ENCODE results near the gene NLGN4Y.
"Not testable (repeated sequence)": the region's sequence is repeated elsewhere in the genome, so short reads cannot be mapped to it uniquely, and the experiment has no call there.

Gene NLGN4Y

DNA sequence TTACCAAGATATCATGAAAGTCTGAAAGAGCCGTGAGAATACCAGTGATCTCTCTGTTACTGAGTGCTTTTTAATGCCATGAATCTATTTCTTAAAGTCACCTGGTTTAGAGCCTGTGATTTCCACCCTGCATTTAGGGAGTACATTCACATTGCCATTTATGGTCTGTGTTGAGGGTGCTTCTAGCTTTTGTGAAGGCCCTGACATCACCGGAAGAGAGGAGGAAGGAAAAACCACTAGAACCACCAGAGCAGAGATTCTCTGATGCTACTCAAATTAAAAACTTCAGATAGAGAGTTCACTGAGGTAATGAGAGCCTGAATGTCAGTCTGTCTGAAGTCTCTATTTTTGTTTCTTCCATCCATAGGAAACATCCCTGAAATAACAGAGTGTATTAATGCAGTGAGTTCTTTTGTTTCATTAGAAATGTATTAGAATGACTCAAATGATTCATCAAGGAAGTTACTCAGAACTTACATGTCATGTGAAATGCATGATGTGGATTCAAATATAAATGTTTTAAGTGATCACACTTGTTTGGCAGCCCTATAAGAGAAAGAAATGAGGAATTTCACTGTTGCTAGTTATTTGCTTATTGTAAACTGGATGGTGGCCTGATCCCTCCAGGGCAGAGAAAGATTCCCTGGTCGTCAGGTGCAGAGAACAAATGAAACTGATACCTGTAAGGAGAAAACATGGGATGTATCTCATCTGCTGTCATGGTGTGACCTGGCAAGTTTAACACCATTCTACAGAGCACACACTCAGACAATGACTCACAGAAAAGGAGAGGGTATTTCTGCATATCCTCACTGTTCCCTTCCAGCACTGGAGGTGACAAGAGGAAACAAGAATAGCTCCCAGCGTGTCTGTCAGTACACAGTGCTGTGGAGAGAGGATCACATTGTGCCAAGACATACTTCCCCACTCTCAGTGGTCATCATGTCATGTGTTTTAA, 310.1 kb downstream of the NLGN4Y start:
- no peak for DNase-seq (ENCODE audit: low read depth)

DNA sequence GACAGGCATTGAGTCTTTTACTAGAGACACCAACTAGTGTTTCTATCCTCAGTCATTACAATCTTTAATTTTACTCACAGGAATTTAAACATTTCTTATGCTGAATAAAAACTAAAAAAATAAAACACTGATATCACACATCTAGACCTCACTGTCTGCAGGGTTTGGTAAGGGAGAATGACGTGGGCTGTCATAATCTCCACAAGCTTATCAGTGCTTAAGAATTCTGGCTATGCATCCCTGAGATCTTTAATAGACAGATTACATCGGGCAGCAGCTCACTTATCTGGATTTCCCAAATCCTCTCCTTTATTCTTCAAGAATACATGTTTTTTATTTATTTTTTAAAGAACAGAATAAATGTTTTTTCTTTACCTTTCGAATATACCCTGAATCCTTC, 313.1 kb downstream of the NLGN4Y start:
- no peak for DNase-seq (ENCODE audit: low read depth)

DNA sequence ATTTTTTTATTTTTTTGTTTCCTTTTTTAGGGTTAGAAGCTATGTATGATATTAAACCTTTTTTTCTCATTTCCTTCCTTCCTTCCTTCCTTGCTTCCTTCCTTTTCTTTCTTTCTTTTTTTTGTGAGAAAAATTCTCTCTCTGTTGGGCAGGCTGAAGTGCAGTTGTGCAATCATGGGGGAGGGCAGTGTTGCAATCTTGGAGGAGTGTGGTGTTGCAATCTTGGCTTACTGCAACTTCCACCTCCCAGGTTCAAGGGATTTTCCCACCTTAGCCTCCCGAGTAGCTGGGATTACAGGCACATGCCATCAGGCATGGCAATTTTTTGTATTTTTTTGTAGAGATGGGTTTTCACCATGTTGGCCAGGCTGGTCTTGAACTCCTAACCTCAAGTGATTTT, 326.4 kb downstream of the NLGN4Y start:
- DNase-seq (ENCODE audit: low read depth) = no peak

- no peak for DNase-seq (ENCODE audit: low read depth)
Observed at GRCh38 chrY:14860448-14860847, 336.1 kb downstream of the NLGN4Y start.

DNA sequence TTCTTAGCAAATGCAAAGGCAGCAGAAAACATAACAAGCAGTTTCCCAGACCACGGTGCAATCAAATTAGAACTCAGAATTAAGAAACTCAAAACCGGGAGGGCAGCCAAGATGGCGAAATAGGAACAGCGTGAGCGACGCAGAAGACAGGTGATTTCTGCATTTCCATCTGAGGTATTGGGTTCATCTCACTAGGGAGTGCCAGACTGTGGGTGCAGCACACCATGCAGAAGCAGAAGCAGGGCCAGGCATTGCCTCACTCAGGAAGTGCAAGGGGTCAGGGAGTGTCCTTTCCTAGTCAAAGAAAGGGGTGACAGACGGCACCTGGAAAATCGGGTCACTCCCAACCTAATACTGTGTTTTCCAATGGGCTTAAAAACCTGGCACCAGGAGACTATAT, 336.7 kb downstream of the NLGN4Y start:
- DNase-seq (ENCODE audit: low read depth) = not testable (repeated sequence)

DNA sequence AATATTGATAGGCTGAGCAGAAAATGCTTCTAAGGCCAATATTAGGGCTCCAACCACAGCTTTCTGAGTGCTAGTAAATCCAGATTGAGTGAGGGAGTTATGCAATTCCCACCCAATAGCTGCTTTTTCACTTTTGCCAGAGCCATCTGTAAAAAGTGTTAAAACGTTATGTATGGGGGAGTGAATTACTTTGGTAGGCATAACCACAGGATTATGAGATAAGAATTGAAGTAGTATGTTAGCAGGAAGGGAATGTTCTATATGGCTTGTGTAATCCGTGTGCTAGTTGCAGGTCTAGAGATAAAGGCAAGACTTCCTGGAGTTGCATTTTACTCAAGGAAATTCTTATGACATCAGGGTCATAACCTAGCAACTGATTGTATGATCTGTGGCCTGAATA, 347.6 kb downstream of the NLGN4Y start:
- no peak for DNase-seq (ENCODE audit: low read depth)
